Aorta (tissue), 5 donors: Measurements from ENCODE around the gene USP7. TPM values are rescaled to one million over a fixed set of nuclear protein-coding genes. Genes with fewer than 3 reads are reported as not detected.
A peak's percentile ranks its signal among the peaks of the same experiment; 100 is the strongest.

Experiments used
- ATAC-seq: fragments of 200-7000 bp; cut with Tn5 transposase; one replicate; pipeline ENCODE4 v1.9.1; 2022; ENCODE audit warnings: moderate library complexity; ENCODE audit not compliant: low FRiP score
- DNase-seq, 2 donors: peaks; one replicate each; pipeline ENCODE4 v3.0.0-alpha.2; 2020
- H3K27ac ChIP-seq, 2 donors: one replicate each; pipeline ENCODE4 v1.5.1; 2013; ENCODE audit warnings: low read length in 2 of 2, mild to moderate bottlenecking in 2 of 2, moderate library complexity in 2 of 2, control low read depth in 1 of 2, inconsistent platforms in 1 of 2, low read depth in 1 of 2
- H3K27me3 ChIP-seq, 2 donors: one replicate each; pipeline ENCODE4 v1.6.1; 2013; ENCODE audit warnings: control low read depth in 1 of 2, low read length in 1 of 2, mild to moderate bottlenecking in 1 of 2, moderate library complexity in 1 of 2; ENCODE audit not compliant: insufficient read depth in 2 of 2, control insufficient read depth in 1 of 2
- H3K36me3 ChIP-seq, 2 donors: one replicate each; pipeline ENCODE4 v1.6.1; 2013; ENCODE audit warnings: control low read depth in 1 of 2, low read length in 1 of 2, mild to moderate bottlenecking in 1 of 2; ENCODE audit not compliant: insufficient read depth in 2 of 2, control insufficient read depth in 1 of 2
- H3K4me1 ChIP-seq, 2 donors: one replicate each; pipeline ENCODE4 v1.6.1; 2013; ENCODE audit warnings: low read length in 2 of 2, control low read depth in 1 of 2, mild to moderate bottlenecking in 1 of 2, moderate library complexity in 1 of 2; ENCODE audit not compliant: insufficient read depth in 2 of 2, control insufficient read depth in 1 of 2
- H3K4me3 ChIP-seq, 2 donors: one replicate each; pipeline ENCODE4 v1.5.1; 2013; ENCODE audit warnings: low read length in 2 of 2, control low read depth in 1 of 2, mild to moderate bottlenecking in 1 of 2
- H3K9me3 ChIP-seq: one replicate; pipeline ENCODE4 v1.6.1; 2013; ENCODE audit warnings: mild to moderate bottlenecking, low read length; ENCODE audit not compliant: control insufficient read depth
- WGBS, 2 donors: extraction: QIAGEN DNeasy Blood & Tissue Kit; methylation state at CpG; one replicate each; pipeline ENCODE4 v1.1.7; 2013; 5-methylcytosine and 5-hydroxymethylcytosine counted together
- intact Hi-C, 2 donors: fragments of 100-400 bp; cut with DNase I; formaldehyde crosslinking; loops; one replicate each; pipeline versions ENCODE4 v1.14.2 to v1.15.0; 2022
- polyA plus RNA-seq, 2 donors: library from polyadenylated mRNA; stranded (reverse); fragments of 200-250 nt; gene quantifications; one replicate each; pipeline ENCODE4 v1.2.3, GENCODE V29; 2013
- total RNA-seq, 2 donors: library from RNA; stranded (reverse); fragmentation: NEBNext Ultra II Directional; extraction: Animal tissue kit (Norgen Biotek cat#: 25700); gene quantifications; one replicate each; pipeline ENCODE4 v1.2.1, GENCODE V29; 2021
- donor health status: healthy with polysubstance abuse.
- donor health status: Bipolar disorder and iron deficiency.
- donor health status: DM: no; HTN: no; CAD: no.
- donor health status: DM: no; HTN: no; CAD: no.
- donor health status: DM: yes; HTN: yes; CAD: no.

The USP7 gene
- total and polyA plus RNA-seq, 4 donors, result 18.0 to 110 (median 72.3) TPM

DNA sequence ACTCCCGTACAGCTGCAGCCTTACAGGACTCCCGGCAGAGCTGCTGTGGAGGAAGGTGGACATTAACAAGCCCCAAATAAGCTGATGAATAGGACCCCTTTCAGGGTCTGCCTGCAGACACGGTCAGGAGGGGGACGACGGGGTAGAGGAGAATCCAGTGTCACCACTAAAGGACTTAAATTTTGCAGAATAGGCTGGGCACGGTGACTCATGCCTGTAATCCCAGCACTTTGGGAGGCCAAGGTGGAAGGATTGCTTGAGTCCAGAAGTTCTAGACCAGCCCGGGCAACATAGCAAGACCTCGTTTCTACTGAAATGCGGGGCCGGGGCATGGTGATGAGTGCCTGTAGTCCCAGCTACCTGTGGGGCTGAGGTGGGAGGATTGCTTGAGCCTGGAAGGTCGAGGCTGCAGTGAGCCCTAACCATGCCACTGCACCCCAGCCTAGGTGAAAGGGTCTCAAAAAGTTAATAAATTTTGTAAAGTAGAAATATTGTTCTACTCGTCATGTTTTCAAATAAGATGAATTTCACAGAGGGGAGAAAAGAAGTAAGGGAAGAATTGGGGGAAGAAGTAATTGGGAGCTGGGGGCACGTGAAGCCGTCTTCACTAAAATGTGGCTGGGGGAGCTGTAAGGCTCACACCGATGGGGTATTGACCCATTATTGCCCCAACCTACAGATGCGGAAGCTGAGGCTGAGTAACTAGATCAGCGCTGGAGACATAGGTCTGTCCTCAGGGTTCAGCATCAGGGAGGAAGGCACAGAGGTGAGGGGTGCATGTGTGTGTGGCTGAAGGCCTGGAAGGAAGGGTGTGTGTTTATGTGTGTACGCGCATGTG lies 76.9 kb downstream of the USP7 start:
- 63 to 69% methylated on average over 19 of the region's 19 CpGs for WGBS, 2 donors
- DNase-seq (peak in 1 of 2 donors; percentile 37), ATAC-seq (no peak)
- Histone ChIP-seq H3K27me3 (no peaks in the 10 kb centered on the region), H3K27ac (no peak overlapping the region), H3K4me1 (no peaks in the 10 kb centered on the region), H3K4me3 (no peak overlapping the region), H3K9me3 (no peaks in the 10 kb centered on the region), H3K36me3 (peaks cover 0 to 3% of the 10 kb centered on the region in 2 donors)
- intact Hi-C loops, result no loop called here

DNA sequence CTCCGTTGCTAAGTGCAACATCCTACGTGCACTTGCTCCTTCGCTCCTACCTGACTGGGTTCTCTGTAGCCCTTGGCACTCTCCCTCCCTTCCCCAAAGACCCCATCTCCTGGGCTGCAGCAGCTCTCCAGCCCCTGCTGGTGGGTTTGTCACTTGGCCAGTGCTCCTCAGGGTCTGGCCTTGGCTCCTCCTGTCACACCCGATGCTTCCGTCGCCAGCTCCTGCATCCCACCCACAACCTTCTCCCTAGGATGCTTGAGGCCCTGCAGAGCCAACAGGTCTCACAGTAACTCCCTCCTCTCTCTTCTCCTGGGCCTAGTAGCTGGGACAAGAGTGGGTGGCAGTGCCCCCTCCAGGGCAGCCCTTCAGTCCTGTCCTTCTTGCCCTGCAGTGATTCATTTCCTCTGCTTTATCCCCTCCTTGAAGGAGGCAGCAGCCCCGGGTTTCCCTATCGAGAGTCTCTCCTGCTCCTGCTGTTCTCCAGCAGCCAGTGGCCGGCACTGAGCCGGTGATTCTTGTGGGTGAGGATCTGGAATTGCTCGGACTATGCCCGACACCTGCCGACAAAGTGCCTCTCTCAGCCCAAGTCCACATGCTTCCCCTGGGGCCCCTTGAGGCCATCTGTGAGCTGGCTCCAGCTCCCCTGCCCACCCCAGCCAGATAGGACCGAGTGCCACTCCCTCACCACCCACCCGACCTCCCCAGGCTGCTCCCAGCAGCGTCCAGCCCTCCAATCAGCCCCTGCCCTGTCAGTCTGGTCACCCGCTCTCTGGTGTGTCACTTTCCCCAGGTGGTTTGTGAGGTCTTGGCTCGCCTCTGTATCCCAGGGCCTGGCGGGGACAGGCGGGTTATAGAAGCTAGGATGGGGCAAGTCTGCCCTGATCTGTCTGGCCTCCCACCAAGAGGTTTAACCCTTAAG lies 77.8 kb downstream of the USP7 start:
- intact Hi-C loops, result no loop called here
- ATAC-seq, result no peak
- Histone ChIP-seq H3K4me3 (no peak overlapping the region), H3K9me3 (no peaks in the 10 kb centered on the region), H3K27ac (no peak overlapping the region), H3K27me3 (no peaks in the 10 kb centered on the region), H3K36me3 (no peaks in the 10 kb centered on the region), H3K4me1 (no peaks in the 10 kb centered on the region)
- 8 to 11% methylated on average over 20 of the region's 20 CpGs for WGBS, 2 donors
- peak in 1 of 2 donors; percentile 78 for DNase-seq

DNA sequence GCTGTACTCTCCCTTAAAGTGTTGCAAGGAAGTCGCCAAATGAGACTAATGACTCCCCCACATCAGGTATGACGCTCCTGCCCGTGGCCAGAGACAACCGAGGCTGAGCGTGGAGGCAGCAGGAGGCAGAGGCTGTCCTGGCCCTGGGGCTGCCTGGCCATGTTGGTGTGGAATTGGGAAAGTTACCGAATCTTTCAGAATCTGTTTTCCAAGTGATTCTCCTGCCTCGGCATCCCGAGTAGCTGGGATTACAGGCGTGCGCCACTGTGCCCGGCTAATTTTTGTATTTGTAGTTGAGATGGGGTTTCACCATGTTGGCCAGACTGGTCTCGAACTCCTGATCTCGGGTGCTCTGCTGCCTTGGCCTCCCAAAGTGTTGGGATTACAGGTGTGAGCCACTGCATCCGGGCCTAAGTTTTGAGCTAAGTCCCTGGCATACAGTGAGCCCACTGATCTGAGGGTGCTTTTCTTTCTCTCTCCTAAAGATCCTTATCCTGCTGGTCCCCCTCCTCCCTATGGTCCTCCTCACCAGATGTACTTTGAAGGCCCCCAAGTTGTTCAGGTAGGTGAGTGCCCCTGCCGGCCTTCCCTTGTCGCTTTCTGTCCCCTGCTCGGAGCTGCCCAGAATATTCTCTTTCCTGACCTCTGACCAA lies 80.9 kb downstream of the USP7 start:
- H3K9me3 ChIP-seq, result no peaks in the 10 kb centered on the region
- ATAC-seq (no peak), DNase-seq (peak in 1 of 2 donors; percentile 33)
- no peaks in the 10 kb centered on the region for H3K27me3 ChIP-seq
- no peak overlapping the region for H3K27ac ChIP-seq
- H3K36me3 ChIP-seq, result no peaks in the 10 kb centered on the region
- WGBS, 2 donors, result 84 to 86% methylated on average over 17 of the region's 17 CpGs
- intact Hi-C loops, result no loop called here
- H3K4me1 ChIP-seq, result no peaks in the 10 kb centered on the region
- no peak overlapping the region for H3K4me3 ChIP-seq

DNA sequence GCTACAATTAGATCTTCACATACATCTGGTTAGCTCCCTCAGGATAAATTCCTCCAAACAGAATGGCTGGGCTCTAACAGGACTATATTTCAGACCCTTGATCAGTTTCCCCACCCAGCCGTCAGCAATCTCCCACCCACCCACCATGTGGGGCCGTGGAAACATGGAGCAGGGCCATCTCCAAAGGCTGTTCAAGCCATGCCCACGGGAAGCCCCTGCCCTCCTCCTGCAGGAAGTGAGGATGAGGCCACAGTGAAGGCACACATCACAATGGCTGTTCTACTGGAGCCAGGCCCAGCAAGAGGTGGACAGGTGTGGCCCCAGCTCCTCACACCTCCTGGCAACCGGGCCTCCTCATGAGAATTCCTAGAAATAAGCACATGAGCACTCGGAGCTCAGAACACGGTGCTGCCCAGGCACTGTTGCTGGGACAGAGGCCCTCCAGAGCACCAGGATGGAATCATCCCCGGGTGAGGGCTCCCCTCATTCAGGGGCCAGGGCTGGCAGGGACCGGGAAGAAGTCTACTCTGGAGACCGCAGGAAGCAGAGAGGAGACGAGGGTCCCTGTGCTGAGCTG lies 81.6 kb downstream of the USP7 start, which contains the start of gene LITAFD:
Gene LITAFD, plus strand, starts transcription at position 311 of the 577 bp plus-strand sequence. CDS start 2,005 bp downstream, outside the sequence.
- H3K4me1 ChIP-seq, result no peaks in the 10 kb centered on the region
- intact Hi-C loops, result no loop called here
- H3K27me3 ChIP-seq, result no peaks in the 10 kb centered on the region
- no peaks in the 10 kb centered on the region for H3K9me3 ChIP-seq
- 62 to 69% methylated on average over 10 of the region's 10 CpGs for WGBS, 2 donors
- ATAC-seq, result no peak
- peak in 1 of 2 donors; percentile 28 for DNase-seq
- no peak within 1 kb of the TSS for H3K27ac ChIP-seq
- no peaks in the 10 kb centered on the region for H3K36me3 ChIP-seq
- no peak within 1 kb of the TSS for H3K4me3 ChIP-seq

DNA sequence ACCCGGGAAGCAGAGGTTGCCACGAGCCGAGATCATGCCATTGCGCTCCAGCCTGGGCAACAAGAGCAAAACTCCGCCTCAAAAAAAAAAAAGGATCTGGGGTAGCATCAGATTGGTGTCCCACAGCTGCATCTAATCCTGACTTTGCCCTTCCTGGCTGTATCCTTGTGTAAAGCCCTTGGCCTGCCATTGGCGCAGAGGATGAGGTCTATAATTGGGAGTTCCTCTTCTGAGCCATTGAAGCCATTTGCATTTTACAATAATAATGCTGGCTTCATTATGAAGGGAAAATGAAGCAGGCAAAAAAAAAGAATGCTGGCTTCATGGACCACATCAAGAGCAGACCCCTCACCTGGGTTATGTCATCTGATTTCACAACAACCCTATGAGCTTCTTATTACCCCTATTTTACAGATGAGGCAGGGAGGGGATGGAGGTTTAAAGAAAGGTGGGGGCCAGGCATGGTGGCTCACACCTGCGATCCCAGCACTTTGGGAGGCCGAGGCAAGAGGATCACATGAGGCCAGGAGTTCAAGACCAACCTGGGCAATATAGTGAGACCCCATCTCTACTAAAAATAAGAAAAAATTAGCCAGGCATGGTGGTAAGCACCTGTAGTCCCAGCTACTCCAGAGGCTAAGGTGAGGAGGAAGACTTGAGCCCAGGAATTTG lies 82.7 kb downstream of the USP7 start:
- Histone ChIP-seq H3K36me3 (no peaks in the 10 kb centered on the region), H3K9me3 (no peaks in the 10 kb centered on the region), H3K27me3 (no peaks in the 10 kb centered on the region), H3K4me1 (no peaks in the 10 kb centered on the region), H3K4me3 (no peak overlapping the region), H3K27ac (no peak overlapping the region)
- intact Hi-C loops, result loop anchor here (1.0 to 2.0 kb wide), 3 partner anchors 220 to 314 kb away; no protein-coding TSS in a partner anchor
- ATAC-seq (no peak), DNase-seq (peak in 1 of 2 donors; percentile 9)
- WGBS, 2 donors, result 90% methylated on average over 8 of the region's 8 CpGs

DNA sequence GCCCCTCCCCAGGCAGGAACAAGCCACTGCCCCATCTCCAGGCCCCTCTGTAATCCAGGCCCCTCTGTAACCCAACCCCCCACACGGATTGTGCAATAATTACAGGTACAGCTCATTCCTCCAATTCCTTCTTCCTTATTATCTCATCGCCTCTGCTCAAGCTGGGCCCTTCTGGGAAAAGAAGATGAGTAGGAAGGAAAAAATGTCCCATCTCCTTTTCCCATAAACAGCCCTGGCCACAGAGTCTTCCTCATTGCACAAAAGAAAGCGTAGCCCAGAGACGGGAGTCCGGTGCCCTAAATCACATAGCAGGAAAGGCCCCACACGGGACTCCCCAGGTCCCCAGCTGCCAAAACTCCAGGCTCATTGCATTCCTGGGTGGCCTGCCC lies 85.2 kb downstream of the USP7 start:
- peak in 1 of 2 donors; percentile 38 for DNase-seq
- ATAC-seq, result no peak
- intact Hi-C loops, result no loop called here
- Histone ChIP-seq H3K9me3 (no peaks in the 10 kb centered on the region), H3K36me3 (no peaks in the 10 kb centered on the region), H3K4me1 (no peaks in the 10 kb centered on the region), H3K27me3 (no peaks in the 10 kb centered on the region), H3K27ac (no peak overlapping the region), H3K4me3 (no peak overlapping the region)
- 72 to 76% methylated on average over 6 of the region's 6 CpGs for WGBS, 2 donors

DNA sequence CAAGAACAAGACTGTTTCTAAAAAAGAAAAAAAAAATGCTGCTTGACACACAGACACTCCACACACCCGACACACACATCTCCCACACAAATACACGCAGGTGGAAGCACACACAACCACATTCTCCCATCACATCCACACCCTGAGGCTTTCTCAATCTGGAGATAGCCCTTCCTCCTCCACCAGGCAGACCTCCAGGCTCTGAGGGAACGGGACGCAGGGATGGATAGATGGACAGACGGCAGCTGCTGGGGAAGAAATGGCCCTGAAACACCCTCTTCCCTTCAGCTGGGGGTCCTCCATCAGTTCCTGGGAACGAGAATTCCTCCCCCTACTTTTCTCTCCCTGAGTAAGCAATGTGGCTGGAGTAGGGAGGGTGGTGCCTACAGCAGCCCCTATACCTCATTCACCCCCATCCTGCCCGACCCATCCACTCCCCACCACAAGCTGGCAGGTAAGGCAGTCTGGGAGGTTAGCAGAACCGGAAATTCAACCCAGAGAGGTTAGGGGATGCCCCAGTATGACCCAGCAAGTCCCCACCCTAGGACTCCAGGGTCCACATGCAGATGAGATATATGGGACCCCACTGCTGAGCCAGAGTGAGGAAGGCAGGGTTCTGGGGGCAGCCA lies 85.7 kb downstream of the USP7 start:
- no peak for ATAC-seq
- Histone ChIP-seq H3K4me1 (no peaks in the 10 kb centered on the region), H3K27me3 (no peaks in the 10 kb centered on the region), H3K36me3 (no peaks in the 10 kb centered on the region), H3K4me3 (no peak overlapping the region), H3K9me3 (no peaks in the 10 kb centered on the region), H3K27ac (no peak overlapping the region)
- 72 to 77% methylated on average over 8 of the region's 8 CpGs for WGBS, 2 donors
- intact Hi-C loops, result no loop called here
- DNase-seq, result peak in 1 of 2 donors; percentile 3
